Memory B cell (primary cell): Measurements from ENCODE around the gene NKRF.
A peak's percentile ranks its signal among the peaks of the same experiment; 100 is the strongest.

ENCODE experiments used
- ATAC-seq: fragments of 150-1000 bp; cut with Tn5 transposase; 2 replicates; pipeline ENCODE4 v1.10.0; 2021; ENCODE audit warnings: low read depth, mild to moderate bottlenecking, moderate library complexity
- DNase-seq, 2 donors: peaks; one replicate each; pipeline ENCODE4 v3.0.0; 2022; ENCODE audit warnings: low spot score in 2 of 2
- H3K27ac Mint-ChIP-seq: one replicate; pipeline ENCODE4 v1.8.0; 2022; ENCODE audit warnings: mild to moderate bottlenecking, moderate library complexity, mixed read lengths
- H3K27me3 Mint-ChIP-seq: one replicate; pipeline ENCODE4 v1.8.0; 2022; ENCODE audit warnings: mixed read lengths
- H3K36me3 Mint-ChIP-seq: one replicate; pipeline ENCODE4 v1.8.0; 2022; ENCODE audit warnings: mild to moderate bottlenecking, mixed read lengths
- H3K4me1 Mint-ChIP-seq: one replicate; pipeline ENCODE4 v1.8.0; 2022; ENCODE audit warnings: mixed read lengths
- H3K4me3 Mint-ChIP-seq: one replicate; pipeline ENCODE4 v1.8.0; 2022; ENCODE audit warnings: mild to moderate bottlenecking, moderate library complexity, mixed read lengths
- H3K9me3 Mint-ChIP-seq: one replicate; pipeline ENCODE4 v1.8.0; 2022; ENCODE audit warnings: mixed read lengths

Gene NKRF

DNA sequence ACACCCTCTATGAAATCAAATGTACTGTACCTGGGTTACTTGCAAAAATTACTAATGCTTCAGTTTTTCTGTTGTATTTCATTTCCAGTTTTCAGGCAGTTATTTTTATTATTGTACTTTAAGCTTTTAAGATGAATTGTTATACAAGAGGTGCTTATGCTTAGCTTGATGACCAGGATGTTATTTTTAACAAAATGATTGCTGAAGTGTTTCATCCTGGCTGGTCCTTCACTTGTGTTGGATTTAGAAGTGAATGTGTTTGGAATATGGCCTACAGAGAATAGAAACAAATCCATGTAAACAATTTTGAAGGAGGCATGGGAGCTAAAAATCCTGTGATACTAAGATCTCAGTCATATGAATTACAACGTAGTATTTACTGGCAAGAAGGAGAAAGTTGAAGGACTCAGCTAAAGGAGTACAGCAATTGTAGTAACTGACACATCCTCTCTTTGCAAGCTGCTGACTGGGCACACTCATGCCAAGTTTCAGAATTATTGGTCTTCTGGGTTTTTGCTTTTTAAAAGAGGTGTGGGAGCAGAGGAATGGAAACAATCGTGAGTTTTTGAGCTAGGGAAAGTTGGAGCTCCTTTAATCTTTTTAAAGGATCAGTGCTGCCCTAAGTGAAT is 22.7 kb downstream of the NKRF start:
- H3K27ac Mint-ChIP-seq, result no peak overlapping the region
- peaks cover 8% of the 10 kb centered on the region for H3K4me1 Mint-ChIP-seq
- peaks cover 2% of the 10 kb centered on the region for H3K36me3 Mint-ChIP-seq
- no peak overlapping the region for H3K4me3 Mint-ChIP-seq
- ATAC-seq (no peak), DNase-seq (no peak)
- H3K9me3 Mint-ChIP-seq, result no peaks in the 10 kb centered on the region
- no peaks in the 10 kb centered on the region for H3K27me3 Mint-ChIP-seq

DNA sequence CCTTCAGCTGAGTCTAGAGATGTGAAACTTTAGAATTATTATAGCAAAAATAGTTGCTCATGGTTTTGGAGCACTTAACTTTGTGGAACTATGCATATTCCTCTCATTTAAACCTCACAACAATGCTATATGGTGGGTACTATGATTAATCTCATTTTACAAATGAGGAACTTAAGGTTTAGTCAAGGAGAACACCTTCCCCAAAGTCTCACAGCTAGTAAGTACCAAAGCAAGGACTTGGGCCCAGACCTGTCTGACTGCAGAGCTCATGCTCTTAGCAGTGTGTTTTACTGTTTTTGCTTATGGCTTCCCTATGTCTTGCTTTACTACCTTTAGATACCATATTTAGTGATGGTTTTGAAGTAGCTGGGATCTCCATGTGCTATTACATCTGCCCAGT is 26.8 kb downstream of the NKRF start:
- no peaks in the 10 kb centered on the region for H3K27me3 Mint-ChIP-seq
- ATAC-seq (peak; percentile 79), DNase-seq (peak in 1 of 2 donors; percentile 16)
- peaks cover 11% of the 10 kb centered on the region for H3K4me1 Mint-ChIP-seq
- peak overlapping the region; percentile 53 for H3K27ac Mint-ChIP-seq
- H3K9me3 Mint-ChIP-seq, result no peaks in the 10 kb centered on the region
- H3K4me3 Mint-ChIP-seq, result no peak overlapping the region
- peaks cover 2% of the 10 kb centered on the region for H3K36me3 Mint-ChIP-seq

DNA sequence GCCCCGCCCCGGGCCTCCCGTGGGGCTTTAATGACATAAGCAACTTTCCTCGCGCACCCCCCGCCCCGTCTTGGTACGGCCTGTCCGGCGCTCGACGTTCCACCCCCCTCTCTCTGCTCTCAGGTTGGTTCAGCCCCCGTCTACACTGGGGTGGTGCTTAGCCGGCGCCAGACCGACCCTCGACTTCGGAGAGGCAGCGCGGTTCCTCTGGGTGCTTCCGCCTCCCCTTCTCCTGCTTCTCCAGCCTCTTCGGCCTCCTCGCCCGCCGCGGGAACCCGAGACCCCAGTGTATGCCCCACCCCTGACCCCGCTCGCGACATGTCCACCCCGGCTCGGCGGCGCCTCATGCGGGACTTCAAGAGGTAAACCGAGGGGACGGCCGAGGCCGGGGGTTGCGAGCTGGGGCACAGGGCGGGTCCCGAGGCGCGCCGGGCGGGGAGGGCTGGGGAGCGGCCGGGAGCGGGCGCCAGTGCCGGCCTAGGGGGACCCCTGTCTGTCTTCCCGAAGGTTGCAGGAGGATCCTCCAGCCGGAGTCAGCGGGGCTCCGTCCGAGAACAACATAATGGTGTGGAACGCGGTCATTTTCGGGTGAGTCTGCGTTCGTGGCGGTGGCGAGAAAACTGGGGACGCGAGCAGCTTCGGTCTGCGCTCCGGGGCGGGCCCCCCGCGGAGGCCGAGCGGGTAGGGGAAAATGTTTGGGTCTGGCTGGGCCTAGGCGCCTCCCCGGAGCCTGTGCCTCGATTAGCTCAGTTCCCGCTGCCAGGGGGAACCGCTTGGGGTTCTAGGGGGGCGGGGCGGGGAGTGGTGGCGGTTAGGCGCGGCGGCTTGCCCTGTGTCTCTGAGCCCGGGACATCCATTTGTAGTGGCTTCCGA is 31.6 kb downstream of the NKRF start, which contains the start of gene UBE2A:
Gene UBE2A (plus strand): TSS at position 170 of the 873 bp plus-strand sequence. CDS start 149 bp downstream, at position 319.
- peak; percentile 87 for ATAC-seq
- peaks cover 13% of the 10 kb centered on the region for H3K4me1 Mint-ChIP-seq
- no peaks in the 10 kb centered on the region for H3K27me3 Mint-ChIP-seq
- DNase-seq, result peak; percentile 74 to 85
- H3K27ac Mint-ChIP-seq, result peak within 1 kb of the TSS; percentile 93
- H3K4me3 Mint-ChIP-seq, result peak within 1 kb of the TSS; percentile 98
- H3K9me3 Mint-ChIP-seq, result no peaks in the 10 kb centered on the region
- H3K36me3 Mint-ChIP-seq, result no peaks in the 10 kb centered on the region

DNA sequence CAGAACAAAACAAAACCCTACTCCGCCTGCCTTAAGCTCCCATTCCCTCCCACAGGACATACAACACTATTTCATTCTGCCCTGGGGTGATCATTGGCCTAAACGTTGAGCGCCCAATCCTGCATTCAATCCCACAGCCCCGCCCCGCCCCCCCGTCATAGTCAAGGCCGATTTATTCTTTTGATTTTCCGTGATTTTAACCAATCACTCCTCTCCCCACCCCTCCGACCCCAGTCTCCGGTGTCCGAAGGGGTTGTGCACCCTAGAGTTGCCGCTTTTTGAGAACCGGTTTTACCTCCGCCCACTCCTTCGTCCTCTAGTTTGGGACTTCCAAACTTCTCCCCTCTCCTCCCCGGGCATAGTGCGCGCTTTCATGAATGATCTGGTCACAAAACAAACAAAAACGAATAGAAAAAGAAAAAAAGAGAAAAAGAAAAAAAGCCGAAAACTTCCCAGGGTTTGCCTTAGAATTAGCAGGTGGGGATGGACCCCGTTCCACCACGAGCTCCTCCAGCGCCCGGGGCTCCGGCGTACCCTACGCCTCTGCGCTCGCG is 32.3 kb downstream of the NKRF start:
- H3K27me3 Mint-ChIP-seq, result no peaks in the 10 kb centered on the region
- ATAC-seq, result peak; percentile 7
- H3K36me3 Mint-ChIP-seq, result no peaks in the 10 kb centered on the region
- H3K27ac Mint-ChIP-seq, result peak overlapping the region; percentile 93
- H3K9me3 Mint-ChIP-seq, result no peaks in the 10 kb centered on the region
- peaks cover 8% of the 10 kb centered on the region for H3K4me1 Mint-ChIP-seq
- peak overlapping the region; percentile 98 for H3K4me3 Mint-ChIP-seq
- no peak for DNase-seq

DNA sequence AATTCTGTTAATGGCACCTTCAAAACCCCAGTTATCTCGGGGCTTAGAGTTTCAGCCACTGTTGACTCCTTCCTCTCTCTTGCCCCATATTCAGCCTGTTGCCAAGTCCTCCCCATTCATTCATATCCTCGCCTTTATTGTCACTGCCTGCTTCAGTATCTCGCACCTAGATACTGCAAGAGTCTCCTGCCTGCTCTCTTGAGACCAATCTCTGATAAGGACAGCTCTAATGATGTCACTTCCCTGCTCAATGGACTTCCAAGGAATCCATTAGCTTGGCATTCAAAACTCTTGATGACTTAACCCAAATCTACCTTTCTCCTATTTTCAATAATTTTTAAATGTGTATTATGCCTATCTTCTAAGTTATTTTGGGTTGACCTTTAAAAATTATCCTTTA is 33.0 kb downstream of the NKRF start:
- DNase-seq (no peak), ATAC-seq (no peak)
- H3K4me1 Mint-ChIP-seq, result peaks cover 6% of the 10 kb centered on the region
- H3K4me3 Mint-ChIP-seq, result no peak overlapping the region
- H3K27ac Mint-ChIP-seq, result peak overlapping the region; percentile 12
- no peaks in the 10 kb centered on the region for H3K27me3 Mint-ChIP-seq
- H3K36me3 Mint-ChIP-seq, result no peaks in the 10 kb centered on the region
- H3K9me3 Mint-ChIP-seq, result no peaks in the 10 kb centered on the region

DNA sequence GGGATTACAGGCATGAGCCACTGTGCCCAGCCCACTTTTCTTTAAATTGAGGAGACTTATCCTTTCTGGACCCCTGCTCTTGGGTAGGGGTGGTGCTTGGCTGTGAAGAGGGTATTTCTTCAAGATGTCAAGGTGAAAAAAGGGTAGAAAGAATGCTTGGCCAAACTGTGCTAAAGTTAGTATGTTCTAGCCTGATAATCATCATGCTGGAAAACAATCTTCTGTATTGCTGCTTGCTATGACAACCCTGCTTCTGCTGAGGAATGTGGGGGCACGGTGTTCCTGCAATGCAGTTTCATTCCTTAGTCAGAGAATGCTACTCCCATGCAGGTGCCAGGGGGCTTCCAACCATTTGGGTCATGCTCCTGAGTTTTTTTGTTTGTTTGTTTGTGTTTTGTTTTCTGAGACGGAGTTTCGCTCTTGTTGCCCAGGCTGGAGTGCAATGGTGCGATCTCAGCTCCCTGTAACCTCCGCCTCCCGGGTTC is 35.8 kb downstream of the NKRF start:
- no peaks in the 10 kb centered on the region for H3K36me3 Mint-ChIP-seq
- no peaks in the 10 kb centered on the region for H3K9me3 Mint-ChIP-seq
- no peak for ATAC-seq
- H3K27me3 Mint-ChIP-seq, result no peaks in the 10 kb centered on the region
- no peak for DNase-seq
- peaks cover 4% of the 10 kb centered on the region for H3K4me1 Mint-ChIP-seq
- no peak overlapping the region for H3K27ac Mint-ChIP-seq
- no peak overlapping the region for H3K4me3 Mint-ChIP-seq

DNA sequence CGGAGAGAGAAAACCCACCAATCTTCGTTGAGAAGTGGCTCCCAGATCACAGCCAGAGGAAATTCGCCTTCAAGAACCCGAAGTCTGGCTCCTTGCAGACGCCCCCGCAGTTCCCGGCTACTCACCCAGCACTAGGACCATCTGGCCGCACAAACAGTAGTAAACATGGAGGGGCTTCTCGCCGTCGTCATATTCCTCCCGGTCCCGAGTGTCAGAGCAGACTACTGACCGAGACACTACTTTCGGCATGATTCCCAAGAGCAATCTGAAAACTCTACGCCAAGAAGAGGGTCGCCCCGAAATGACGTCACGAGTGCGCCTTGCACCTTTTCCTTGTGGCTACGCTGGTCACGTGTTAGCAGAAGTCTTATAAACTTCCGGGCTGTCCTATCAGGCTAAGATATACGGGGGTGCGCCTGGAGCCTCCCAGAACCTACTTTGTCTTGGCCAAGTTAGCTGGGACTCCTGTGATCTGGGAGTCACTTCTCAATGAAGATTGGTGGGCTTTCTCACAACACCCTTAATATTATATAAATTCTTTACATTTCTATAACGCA is 41.0 kb downstream of the NKRF start, which contains the start of gene STEEP1:
Gene STEEP1 (minus strand): TSS at position 303 of the 557 bp plus-strand sequence. CDS start 54 bp downstream, at position 249.
- Mint-ChIP-seq H3K36me3 (peaks cover 4% of the 10 kb centered on the region), H3K27me3 (no peaks in the 10 kb centered on the region), H3K27ac (peak within 1 kb of the TSS; percentile 92), H3K9me3 (no peaks in the 10 kb centered on the region), H3K4me1 (peaks cover 13% of the 10 kb centered on the region), H3K4me3 (peak within 1 kb of the TSS; percentile 92)
- DNase-seq (peak; percentile 68 to 71), ATAC-seq (peak; percentile 99)

DNA sequence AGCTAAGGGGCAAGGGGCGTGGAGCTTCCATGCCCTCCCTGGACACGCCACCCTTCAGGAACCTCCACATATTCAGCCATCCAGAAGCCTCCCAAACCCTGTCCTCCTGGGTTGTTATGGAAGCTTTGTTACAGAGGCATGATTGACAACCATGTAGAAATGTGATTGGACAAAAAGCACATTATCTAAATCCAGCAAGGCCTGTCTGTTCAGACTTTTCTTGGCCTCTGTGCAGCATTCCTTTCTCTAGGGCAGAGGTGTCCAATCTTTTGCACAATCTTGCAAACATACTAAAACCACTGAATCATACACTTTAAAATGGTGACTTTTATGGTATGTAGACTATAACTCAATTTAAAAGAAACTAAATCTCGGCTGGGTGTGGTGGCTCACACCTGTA is 53.7 kb downstream of the NKRF start:
- peaks cover 6% of the 10 kb centered on the region for H3K36me3 Mint-ChIP-seq
- H3K4me3 Mint-ChIP-seq, result no peak overlapping the region
- H3K27me3 Mint-ChIP-seq, result no peaks in the 10 kb centered on the region
- DNase-seq (no peak), ATAC-seq (no peak)
- no peaks in the 10 kb centered on the region for H3K9me3 Mint-ChIP-seq
- H3K27ac Mint-ChIP-seq, result peak overlapping the region; percentile 8
- peaks cover 14% of the 10 kb centered on the region for H3K4me1 Mint-ChIP-seq

DNA sequence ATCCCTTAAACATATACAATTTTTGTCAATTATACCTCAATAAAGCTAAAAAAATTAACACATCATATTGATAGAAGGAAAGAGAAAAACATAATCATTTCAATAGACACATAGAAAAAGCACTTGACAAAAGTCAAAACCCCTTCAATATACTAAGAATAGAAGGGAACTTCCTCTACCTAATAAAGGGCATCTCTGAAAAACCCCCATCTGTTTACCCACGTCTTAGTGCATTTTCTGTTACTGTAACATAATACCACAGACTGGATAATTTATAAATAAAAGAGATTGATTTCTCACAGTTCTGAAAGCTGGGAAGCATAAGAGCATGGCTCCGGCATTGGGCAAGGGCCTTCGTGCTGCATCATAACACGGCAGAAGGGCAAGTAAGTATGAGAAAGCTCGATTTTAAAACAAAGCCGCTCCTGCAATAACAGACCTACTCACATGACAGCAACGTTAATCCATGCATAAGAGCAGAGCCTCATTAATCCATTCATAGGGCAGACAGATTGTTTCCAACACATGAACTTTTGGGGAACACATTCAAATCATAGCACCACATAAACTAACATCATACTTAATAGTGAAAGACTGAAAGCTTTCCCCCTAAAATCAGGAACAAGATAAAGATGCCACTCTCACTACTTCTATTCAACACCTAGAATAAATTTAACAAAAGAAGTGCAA is 56.8 kb downstream of the NKRF start:
- Mint-ChIP-seq H3K27me3 (no peaks in the 10 kb centered on the region), H3K9me3 (no peaks in the 10 kb centered on the region), H3K36me3 (no peaks in the 10 kb centered on the region), H3K4me3 (peak overlapping the region; percentile 67), H3K27ac (peak overlapping the region; percentile 88), H3K4me1 (peaks cover 12% of the 10 kb centered on the region)
- DNase-seq (peak in 1 of 2 donors; percentile 1), ATAC-seq (peak; percentile 93)

DNA sequence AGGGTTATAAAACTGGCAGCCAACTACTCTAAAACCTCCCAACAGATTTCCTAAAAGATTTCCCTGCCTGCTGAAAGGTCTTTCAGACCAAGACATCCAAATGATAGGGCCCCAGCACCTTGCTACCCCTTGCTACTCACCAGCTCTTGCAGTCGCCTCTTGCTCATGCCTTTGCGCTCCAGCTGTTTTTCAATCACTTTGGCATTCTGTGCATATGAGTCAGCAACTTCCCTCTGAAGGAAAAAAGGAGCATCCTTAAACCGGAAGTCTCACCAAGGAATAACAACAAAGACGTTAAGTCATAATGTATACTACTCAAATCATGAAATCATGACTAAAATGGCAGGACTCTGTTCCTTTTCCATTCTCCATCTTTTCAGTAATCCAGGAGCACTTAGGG is 65.0 kb downstream of the NKRF start:
- H3K4me1 Mint-ChIP-seq, result no peaks in the 10 kb centered on the region
- H3K27ac Mint-ChIP-seq, result no peak overlapping the region
- DNase-seq, result no peak
- peaks cover 11% of the 10 kb centered on the region for H3K36me3 Mint-ChIP-seq
- no peak overlapping the region for H3K4me3 Mint-ChIP-seq
- no peaks in the 10 kb centered on the region for H3K27me3 Mint-ChIP-seq
- no peaks in the 10 kb centered on the region for H3K9me3 Mint-ChIP-seq
- ATAC-seq, result no peak

DNA sequence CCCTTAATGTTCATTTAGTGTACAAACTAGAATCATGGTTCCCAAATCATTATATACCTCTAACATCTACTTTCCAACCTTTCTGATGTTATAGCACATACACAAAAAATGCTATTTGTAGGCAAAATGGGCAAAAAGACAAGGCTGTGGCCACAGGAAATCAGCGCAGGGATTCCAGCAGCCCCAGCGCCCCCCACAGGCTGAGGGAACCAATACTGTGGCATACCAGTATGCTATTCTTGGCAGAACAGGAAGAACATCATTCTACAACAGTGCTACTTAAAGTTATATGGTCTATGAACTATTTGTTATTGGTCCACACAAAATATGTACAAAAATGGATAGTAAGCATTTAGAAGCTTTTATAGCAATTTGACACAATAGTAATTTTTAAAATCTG is 66.4 kb downstream of the NKRF start:
- Mint-ChIP-seq H3K4me1 (no peaks in the 10 kb centered on the region), H3K27me3 (no peaks in the 10 kb centered on the region), H3K9me3 (no peaks in the 10 kb centered on the region), H3K36me3 (peaks cover 11% of the 10 kb centered on the region), H3K4me3 (no peak overlapping the region), H3K27ac (no peak overlapping the region)
- ATAC-seq, result no peak
- no peak for DNase-seq
